CD14-positive monocyte (primary cell): Measurements from ENCODE around the gene KLK14. TPM values are rescaled to one million over a fixed set of nuclear protein-coding genes. Genes with fewer than 3 reads are reported as not detected.

ENCODE experiments used
- DNase-seq, 3 donors: peaks; one replicate each; pipeline ENCODE4 v3.0.0-alpha.2; 2011 to 2022
- H2AFZ ChIP-seq: 2 replicates; pipeline ENCODE4 v1.6.0; 2012; ENCODE audit warnings: mild to moderate bottlenecking, low read depth, low read length, inconsistent platforms; ENCODE audit not compliant: insufficient read depth, poor library complexity, severe bottlenecking
- H3K27ac ChIP-seq, 2 donors: 1 replicate in 1 of 2; 2 replicates in 1 of 2; pipeline ENCODE4 v1.5.1; 2012 to 2013; ENCODE audit warnings: low read length in 2 of 2, control low read depth in 1 of 2, inconsistent platforms in 1 of 2, low read depth in 1 of 2, mild to moderate bottlenecking in 1 of 2
- H3K27me3 ChIP-seq, 2 donors: one replicate each; pipeline versions ENCODE4 v1.6.0 to v1.6.1; 2011 to 2013; ENCODE audit warnings: low read length in 2 of 2; ENCODE audit not compliant: control insufficient read depth in 2 of 2, insufficient read depth in 2 of 2
- H3K36me3 ChIP-seq, 2 donors: replicated peaks in 1 of 2; 1 replicate in 1 of 2; 2 replicates in 1 of 2; pipeline versions ENCODE4 v1.5.1 to v1.6.1; 2012 to 2013; ENCODE audit warnings: low read length in 2 of 2, control low read depth in 1 of 2, inconsistent platforms in 1 of 2, mild to moderate bottlenecking in 1 of 2; ENCODE audit not compliant: insufficient read depth in 2 of 2, control insufficient read depth in 1 of 2
- H3K4me1 ChIP-seq, 2 donors: 1 replicate in 1 of 2; 2 replicates in 1 of 2; pipeline versions ENCODE4 v1.5.1 to v1.6.1; 2012 to 2013; ENCODE audit warnings: low read length in 2 of 2, control low read depth in 1 of 2, inconsistent platforms in 1 of 2, mild to moderate bottlenecking in 1 of 2, moderate library complexity in 1 of 2; ENCODE audit not compliant: insufficient read depth in 2 of 2, control insufficient read depth in 1 of 2
- H3K4me2 ChIP-seq: replicated peaks from 2 replicates; pipeline ENCODE3; 2012; ENCODE audit warnings: low read length, moderate library complexity, mild to moderate bottlenecking; ENCODE audit not compliant: poor library complexity, severe bottlenecking; ENCODE audit errors: extremely low read depth
- H3K4me3 ChIP-seq, 3 experiments: fragments of 200-600 bp in 1 of 3; sonication (generic) in 1 of 3; replicated peaks in 1 of 3; 1 replicate in 2 of 3; 2 replicates in 1 of 3; pipeline ENCODE4 v1.5.1; 2011 to 2013; ENCODE audit warnings: low read length in 3 of 3, mild to moderate bottlenecking in 3 of 3, control low read depth in 2 of 3, low read depth in 2 of 3, inconsistent platforms in 1 of 3, moderate library complexity in 1 of 3
- H3K79me2 ChIP-seq: 2 replicates; pipeline ENCODE4 v1.6.0; 2012; ENCODE audit warnings: mild to moderate bottlenecking, control low read depth, inconsistent platforms, low read length, moderate library complexity; ENCODE audit not compliant: insufficient read depth
- H3K9ac ChIP-seq: 2 replicates; pipeline ENCODE4 v1.6.0; 2017; ENCODE audit warnings: low read length, mild to moderate bottlenecking; ENCODE audit not compliant: insufficient read depth, poor library complexity, severe bottlenecking
- H3K9me3 ChIP-seq, 2 donors: replicated peaks in 1 of 2; 1 replicate in 1 of 2; 2 replicates in 1 of 2; pipeline versions ENCODE4 v1.5.1 to v1.6.1; 2012 to 2013; ENCODE audit warnings: low read length in 2 of 2, control low read depth in 1 of 2; ENCODE audit not compliant: control insufficient read depth in 1 of 2, insufficient read depth in 1 of 2
- H4K20me1 ChIP-seq: 2 replicates; pipeline ENCODE4 v1.6.0; 2012; ENCODE audit warnings: mild to moderate bottlenecking, low read length, control low read depth, moderate library complexity; ENCODE audit not compliant: insufficient read depth
- H3K27ac Mint-ChIP-seq, 7 donors: one replicate each; pipeline ENCODE4 v1.8.0; 2020; ENCODE audit warnings: mild to moderate bottlenecking in 7 of 7, mixed read lengths in 7 of 7, moderate library complexity in 6 of 7, inconsistent platforms in 2 of 7
- H3K27me3 Mint-ChIP-seq, 3 donors: one replicate each; pipeline ENCODE4 v1.8.0; 2021 to 2022; ENCODE audit warnings: low read depth in 3 of 3, mild to moderate bottlenecking in 3 of 3, mixed read lengths in 3 of 3, moderate library complexity in 3 of 3, inconsistent platforms in 1 of 3
- H3K36me3 Mint-ChIP-seq, 2 donors: one replicate each; pipeline ENCODE4 v1.8.0; 2020; ENCODE audit warnings: mixed read lengths in 2 of 2, inconsistent platforms in 1 of 2, mild to moderate bottlenecking in 1 of 2
- H3K4me1 Mint-ChIP-seq: one replicate; pipeline ENCODE4 v1.8.0; 2020; ENCODE audit warnings: mild to moderate bottlenecking, mixed read lengths
- H3K4me3 Mint-ChIP-seq, 2 donors: one replicate each; pipeline ENCODE4 v1.8.0; 2020; ENCODE audit warnings: mild to moderate bottlenecking in 2 of 2, mixed read lengths in 2 of 2, moderate library complexity in 1 of 2
- H3K9me3 Mint-ChIP-seq, 7 donors: one replicate each; pipeline ENCODE4 v1.8.0; 2020 to 2022; ENCODE audit warnings: mixed read lengths in 7 of 7, mild to moderate bottlenecking in 6 of 7, moderate library complexity in 6 of 7, inconsistent platforms in 2 of 7
- WGBS: methylation state at CpG from one replicate; pipeline ENCODE4 v1.1.5; 2013; ENCODE audit warnings: missing lambda C conversion rate; ENCODE audit not compliant: insufficient coverage; 5-methylcytosine and 5-hydroxymethylcytosine counted together
- intact Hi-C, 2 donors: fragments of 100-400 bp; cut with micrococcal nuclease; formaldehyde crosslinking; loops; one replicate each; pipeline versions ENCODE4 v1.15.0 to v1.15.1; 2023
- polyA plus RNA-seq, 3 donors: library from polyadenylated mRNA; depleted of rRNA in 1 of 3; unstranded in 2 of 3; stranded (reverse) in 1 of 3; fragments of 300-500 nt in 2 of 3; fragments of >200 nt in 1 of 3; fragmentation: Illumina TruSeq in 2 of 3; gene quantifications; 1 replicate in 2 of 3; 2 replicates in 1 of 3; pipeline ENCODE4 v1.2.3, GENCODE V29; 2012 to 2021
- TF ChIP-seq, protein P1 (sequence below): fragments of 200-600 bp; IDR thresholded peaks from one replicate; pipeline ENCODE4 v1.8.0; 2022; ENCODE audit warnings: antibody characterized with exemption, mild to moderate bottlenecking

KLK14 gene
- polyA plus RNA-seq, 3 donors = 0.29 TPM; not detected in 2

DNA sequence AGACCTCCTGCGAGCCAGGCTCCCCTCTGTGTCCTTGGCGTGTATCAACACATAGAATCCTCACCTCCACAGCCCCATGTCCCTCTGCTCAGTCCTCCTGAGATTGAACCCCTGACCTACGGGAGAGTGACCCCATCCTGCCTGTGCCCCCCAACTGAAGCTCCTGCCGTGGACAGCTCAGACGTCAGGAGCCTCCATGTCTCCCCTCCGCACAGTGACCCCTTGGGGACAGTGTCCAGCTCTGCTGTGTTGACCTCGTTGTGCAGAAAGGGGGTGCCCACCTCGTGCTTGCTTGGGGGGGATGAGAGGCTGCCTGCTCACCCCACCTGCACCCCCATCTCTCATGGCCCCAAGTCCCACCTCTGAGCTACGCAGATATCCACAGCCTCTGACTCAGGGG is 41.5 kb upstream of the KLK14 start:
- Histone ChIP-seq H3K9me3 (no peaks in the 10 kb centered on the region), H3K79me2 (peaks cover 66% of the 10 kb centered on the region), H3K4me3 (peak overlapping the region; percentile 75 to 98 (median 81)), H4K20me1 (peaks cover 16% of the 10 kb centered on the region), H3K9ac (peak overlapping the region; percentile 92), H2AFZ (no peak overlapping the region), H3K4me2 (peak overlapping the region; percentile 100), H3K27ac (peak overlapping the region; percentile 97 to 100), H3K27me3 (no peaks in the 10 kb centered on the region), H3K36me3 (peaks cover 17 to 30% of the 10 kb centered on the region in 2 donors), H3K4me1 (peaks cover 89 to 100% of the 10 kb centered on the region in 2 donors)
- H3K36me3 Mint-ChIP-seq = peaks cover 28 to 53% of the 10 kb centered on the region in 2 donors
- WGBS = 68% methylated on average over 2 of the region's 9 CpGs
- H3K4me3 Mint-ChIP-seq = peak overlapping the region; percentile 91 to 99
- no peak for DNase-seq
- H3K27me3 Mint-ChIP-seq = peaks cover 0 to 4% (median 0%) of the 10 kb centered on the region in 3 donors
- H3K27ac Mint-ChIP-seq = peak overlapping the region; percentile 98 to 100 (median 99)
- intact Hi-C loops = no loop called here
- H3K4me1 Mint-ChIP-seq = peaks cover 86% of the 10 kb centered on the region
- H3K9me3 Mint-ChIP-seq = peaks cover 0 to 2% (median 0%) of the 10 kb centered on the region in 7 donors
- TF ChIP-seq, protein P1, sequence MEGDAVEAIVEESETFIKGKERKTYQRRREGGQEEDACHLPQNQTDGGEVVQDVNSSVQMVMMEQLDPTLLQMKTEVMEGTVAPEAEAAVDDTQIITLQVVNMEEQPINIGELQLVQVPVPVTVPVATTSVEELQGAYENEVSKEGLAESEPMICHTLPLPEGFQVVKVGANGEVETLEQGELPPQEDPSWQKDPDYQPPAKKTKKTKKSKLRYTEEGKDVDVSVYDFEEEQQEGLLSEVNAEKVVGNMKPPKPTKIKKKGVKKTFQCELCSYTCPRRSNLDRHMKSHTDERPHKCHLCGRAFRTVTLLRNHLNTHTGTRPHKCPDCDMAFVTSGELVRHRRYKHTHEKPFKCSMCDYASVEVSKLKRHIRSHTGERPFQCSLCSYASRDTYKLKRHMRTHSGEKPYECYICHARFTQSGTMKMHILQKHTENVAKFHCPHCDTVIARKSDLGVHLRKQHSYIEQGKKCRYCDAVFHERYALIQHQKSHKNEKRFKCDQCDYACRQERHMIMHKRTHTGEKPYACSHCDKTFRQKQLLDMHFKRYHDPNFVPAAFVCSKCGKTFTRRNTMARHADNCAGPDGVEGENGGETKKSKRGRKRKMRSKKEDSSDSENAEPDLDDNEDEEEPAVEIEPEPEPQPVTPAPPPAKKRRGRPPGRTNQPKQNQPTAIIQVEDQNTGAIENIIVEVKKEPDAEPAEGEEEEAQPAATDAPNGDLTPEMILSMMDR = no peak

DNA sequence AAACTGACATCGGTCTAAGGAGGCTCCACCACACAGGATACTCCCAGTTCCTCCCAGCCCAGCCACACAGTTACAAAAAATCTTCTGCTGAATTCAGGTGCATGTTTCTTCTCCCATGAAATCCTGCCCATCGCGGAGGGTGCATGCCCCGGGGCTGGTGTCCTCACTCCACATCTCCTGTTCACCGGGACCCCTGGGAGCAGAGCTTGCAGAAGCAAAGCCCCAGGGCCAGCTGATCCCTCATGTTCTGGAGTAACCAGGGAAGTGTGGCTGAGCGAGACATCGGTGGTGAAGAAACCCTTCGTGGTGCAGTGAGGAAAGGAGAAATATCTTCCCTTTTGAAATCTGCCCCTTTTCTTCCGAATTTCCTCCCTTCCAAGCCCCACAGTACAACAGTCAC is 41.1 kb upstream of the KLK14 start:
- peaks cover 62% of the 10 kb centered on the region for H3K79me2 ChIP-seq
- peaks cover 15% of the 10 kb centered on the region for H4K20me1 ChIP-seq
- H3K4me2 ChIP-seq = peak overlapping the region; percentile 100
- no peaks in the 10 kb centered on the region for H3K9me3 ChIP-seq
- Mint-ChIP-seq H3K4me3 (peak overlapping the region; percentile 91 to 99), H3K9me3 (peaks cover 0 to 2% (median 0%) of the 10 kb centered on the region in 7 donors), H3K4me1 (peaks cover 86% of the 10 kb centered on the region), H3K27me3 (peaks cover 0 to 4% (median 0%) of the 10 kb centered on the region in 3 donors), H3K36me3 (peaks cover 25 to 49% of the 10 kb centered on the region in 2 donors), H3K27ac (peak overlapping the region; percentile 98 to 100 (median 99))
- WGBS = 25% methylated on average over 4 of the region's 9 CpGs
- TF ChIP-seq, protein P1 = no peak
- peak overlapping the region; percentile 92 for H3K9ac ChIP-seq
- peaks cover 87 to 99% of the 10 kb centered on the region in 2 donors for H3K4me1 ChIP-seq
- H3K36me3 ChIP-seq = peaks cover 15 to 26% of the 10 kb centered on the region in 2 donors
- peak overlapping the region; percentile 75 to 98 (median 81) for H3K4me3 ChIP-seq
- H3K27ac ChIP-seq = peak overlapping the region; percentile 97 to 100
- no peak overlapping the region for H2AFZ ChIP-seq
- peak in 2 of 3 donors; percentile 53 to 67 for DNase-seq
- H3K27me3 ChIP-seq = no peaks in the 10 kb centered on the region
- intact Hi-C loops = loop anchor here in 1 of 2 donors (2.0 kb wide), 1 partner anchor 13 kb away; no protein-coding TSS in a partner anchor
